PFSK-1 (cell line): Measurements from ENCODE around the gene PKMYT1.

Experiments used
- FOXP2 ChIP-seq: optimal IDR thresholded peaks from 2 replicates; pipeline ENCODE3; 2011; ENCODE audit warnings: borderline replicate concordance, control low read depth, inconsistent platforms; ENCODE audit not compliant: insufficient read depth; ENCODE audit errors: extremely low read length, extremely low read depth
- POLR2AphosphoS5 ChIP-seq: IDR thresholded peaks from 2 replicates; pipeline ENCODE4 v1.6.1; 2012; ENCODE audit warnings: low read depth, mild to moderate bottlenecking, control low read depth, low read length, moderate library complexity
- SIN3A ChIP-seq: IDR thresholded peaks from 2 replicates; pipeline ENCODE4 v1.6.1; 2012; ENCODE audit warnings: mild to moderate bottlenecking, low read length, moderate library complexity, borderline replicate concordance; ENCODE audit not compliant: insufficient read depth
- TAF1 ChIP-seq: IDR thresholded peaks from 2 replicates; pipeline ENCODE4 v1.6.1; 2012; ENCODE audit warnings: low read length, control low read depth, borderline replicate concordance; ENCODE audit not compliant: insufficient read depth
- TF ChIP-seq, protein P1 (sequence below), 2 experiments: IDR thresholded peaks; 2 replicates each; pipeline versions ENCODE4 v1.6.1 to v1.8.0; 2011 to 2012; ENCODE audit warnings: low read depth in 2 of 2, low read length in 2 of 2, control low read depth in 1 of 2, inconsistent platforms in 1 of 2, mild to moderate bottlenecking in 1 of 2, moderate library complexity in 1 of 2; ENCODE audit not compliant: insufficient read depth in 1 of 2

The PKMYT1 gene

DNA sequence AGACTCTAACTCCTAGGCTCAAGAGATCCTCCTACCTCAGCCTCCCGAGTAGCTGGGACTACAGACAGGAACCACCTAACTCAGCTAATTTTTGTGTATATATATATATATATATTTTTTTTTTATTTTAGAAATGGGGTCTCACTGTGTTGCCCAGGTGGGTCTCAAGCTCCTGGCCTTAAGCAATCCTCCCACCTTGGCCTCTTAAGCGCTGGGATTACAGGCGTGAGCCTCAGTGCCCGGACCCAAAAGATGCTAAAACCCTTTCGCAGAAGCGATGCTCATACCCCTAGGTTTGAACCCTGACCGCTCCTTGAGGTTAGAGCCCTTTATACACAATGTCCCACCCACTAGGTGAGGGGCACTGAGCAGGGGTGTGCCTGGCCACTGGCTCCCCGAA lies 30.3 kb upstream of the PKMYT1 start:
- no peak for TF ChIP-seq TAF1
- no peak for TF ChIP-seq POLR2AphosphoS5

DNA sequence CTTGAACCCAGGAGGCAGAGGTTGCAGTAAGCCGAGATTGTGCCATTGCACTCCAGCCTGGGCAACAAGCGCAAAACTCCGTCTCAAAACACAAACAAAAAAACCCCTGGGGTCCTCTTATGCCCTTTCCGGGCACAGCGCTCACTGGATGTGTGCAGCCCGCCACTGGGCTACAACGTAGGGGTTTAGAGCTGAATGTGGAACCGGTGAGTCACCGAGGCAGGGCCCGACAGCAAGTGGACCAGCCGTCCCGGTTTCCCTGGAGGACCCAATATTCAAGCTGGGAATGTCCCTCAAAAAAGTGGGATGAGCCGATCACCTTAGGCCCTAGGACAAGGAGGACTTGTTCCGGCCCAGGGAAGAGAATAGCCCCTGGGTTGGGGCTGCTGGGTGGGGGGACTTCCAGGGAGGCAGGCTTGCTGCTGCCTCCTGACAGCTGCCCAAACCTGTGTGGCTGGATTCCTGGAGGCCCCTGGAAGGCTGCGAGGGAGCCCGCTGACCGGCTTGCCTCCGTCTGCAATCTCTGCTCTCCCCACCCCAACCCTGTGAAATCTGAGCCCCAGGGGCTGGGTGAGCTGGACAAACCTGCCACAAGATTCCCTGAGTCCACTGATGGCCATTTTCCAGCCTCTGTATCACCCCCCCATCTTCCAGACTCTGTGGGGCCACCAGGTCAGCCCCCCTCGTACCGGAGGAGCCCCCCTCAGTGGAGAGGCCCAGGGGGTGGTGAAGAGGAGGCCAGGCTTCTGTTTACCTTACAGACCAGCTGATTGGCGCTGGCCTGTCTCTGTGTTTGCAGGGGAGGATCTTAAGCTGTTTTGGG lies 29.5 kb upstream of the PKMYT1 start:
- no peak for TF ChIP-seq SIN3A
- no peak for TF ChIP-seq POLR2AphosphoS5
- TF ChIP-seq, protein P1, sequence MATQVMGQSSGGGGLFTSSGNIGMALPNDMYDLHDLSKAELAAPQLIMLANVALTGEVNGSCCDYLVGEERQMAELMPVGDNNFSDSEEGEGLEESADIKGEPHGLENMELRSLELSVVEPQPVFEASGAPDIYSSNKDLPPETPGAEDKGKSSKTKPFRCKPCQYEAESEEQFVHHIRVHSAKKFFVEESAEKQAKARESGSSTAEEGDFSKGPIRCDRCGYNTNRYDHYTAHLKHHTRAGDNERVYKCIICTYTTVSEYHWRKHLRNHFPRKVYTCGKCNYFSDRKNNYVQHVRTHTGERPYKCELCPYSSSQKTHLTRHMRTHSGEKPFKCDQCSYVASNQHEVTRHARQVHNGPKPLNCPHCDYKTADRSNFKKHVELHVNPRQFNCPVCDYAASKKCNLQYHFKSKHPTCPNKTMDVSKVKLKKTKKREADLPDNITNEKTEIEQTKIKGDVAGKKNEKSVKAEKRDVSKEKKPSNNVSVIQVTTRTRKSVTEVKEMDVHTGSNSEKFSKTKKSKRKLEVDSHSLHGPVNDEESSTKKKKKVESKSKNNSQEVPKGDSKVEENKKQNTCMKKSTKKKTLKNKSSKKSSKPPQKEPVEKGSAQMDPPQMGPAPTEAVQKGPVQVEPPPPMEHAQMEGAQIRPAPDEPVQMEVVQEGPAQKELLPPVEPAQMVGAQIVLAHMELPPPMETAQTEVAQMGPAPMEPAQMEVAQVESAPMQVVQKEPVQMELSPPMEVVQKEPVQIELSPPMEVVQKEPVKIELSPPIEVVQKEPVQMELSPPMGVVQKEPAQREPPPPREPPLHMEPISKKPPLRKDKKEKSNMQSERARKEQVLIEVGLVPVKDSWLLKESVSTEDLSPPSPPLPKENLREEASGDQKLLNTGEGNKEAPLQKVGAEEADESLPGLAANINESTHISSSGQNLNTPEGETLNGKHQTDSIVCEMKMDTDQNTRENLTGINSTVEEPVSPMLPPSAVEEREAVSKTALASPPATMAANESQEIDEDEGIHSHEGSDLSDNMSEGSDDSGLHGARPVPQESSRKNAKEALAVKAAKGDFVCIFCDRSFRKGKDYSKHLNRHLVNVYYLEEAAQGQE (IDR thresholded peaks at IDR 0.05; ENCODE audit: insufficient read depth in 1 of 2, low read depth in 2 of 2, low read length in 2 of 2): no peak
- no peak for TF ChIP-seq FOXP2
- no peak for TF ChIP-seq TAF1

DNA sequence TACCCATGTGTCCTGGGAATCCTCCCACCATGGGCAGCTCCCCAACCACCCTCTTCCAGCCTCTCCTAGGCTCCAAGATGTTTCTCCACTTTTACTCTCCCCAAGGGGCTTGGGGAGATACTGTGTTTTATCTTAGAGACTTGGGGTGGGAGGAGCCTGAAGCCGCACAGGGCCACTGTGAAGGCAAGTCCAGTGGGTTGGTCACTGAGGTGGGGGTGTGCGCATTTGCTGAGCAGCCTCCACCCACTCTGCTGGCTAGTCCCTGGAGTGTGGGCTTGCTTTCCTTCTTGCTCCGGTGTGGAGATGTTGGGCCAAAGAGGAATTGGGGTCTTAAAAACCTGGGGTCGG lies 28.4 kb upstream of the PKMYT1 start:
- TF ChIP-seq POLR2AphosphoS5 (no peak), TAF1 (no peak), FOXP2 (no peak), SIN3A (no peak)
- TF ChIP-seq, protein P1 (IDR thresholded peaks at IDR 0.05; ENCODE audit: insufficient read depth in 1 of 2, low read depth in 2 of 2, low read length in 2 of 2): no peak

DNA sequence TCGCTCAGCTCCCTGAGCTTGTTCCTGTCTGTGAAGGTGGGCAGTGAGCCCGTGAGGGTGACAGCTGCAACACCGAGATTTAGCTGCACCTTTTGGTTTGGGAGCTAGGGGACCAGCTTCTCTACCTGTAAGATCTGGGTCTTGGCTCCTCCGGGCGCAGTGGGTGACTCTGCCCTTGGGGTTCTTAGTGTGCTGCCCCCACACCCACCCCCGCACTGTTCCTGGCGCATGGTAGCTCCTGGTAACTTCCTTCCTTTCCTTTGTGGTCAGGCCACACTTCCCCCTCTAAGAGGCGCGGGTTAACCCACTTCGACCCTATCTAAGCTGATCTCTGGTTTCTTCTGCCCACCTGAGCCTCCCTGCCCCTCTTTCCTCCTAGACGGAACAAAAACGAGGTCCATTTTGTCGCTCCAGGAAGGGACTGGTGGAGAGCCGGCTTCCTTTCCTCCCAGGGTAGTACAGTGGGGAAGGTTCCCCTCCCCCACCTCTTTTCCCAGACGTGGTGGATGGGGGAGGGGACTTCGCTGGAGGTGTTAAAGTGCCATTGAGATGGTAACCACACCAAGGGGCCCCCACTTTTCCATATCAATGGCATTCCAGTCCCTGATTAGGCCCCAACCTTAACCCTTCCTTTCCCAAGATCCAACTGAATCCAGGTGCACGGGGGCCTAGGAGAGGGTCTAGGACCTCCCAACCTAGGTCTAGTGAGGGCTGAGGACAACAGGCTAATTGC lies 27.9 kb upstream of the PKMYT1 start:
- TF ChIP-seq, protein P1 (IDR thresholded peaks at IDR 0.05; ENCODE audit: insufficient read depth in 1 of 2, low read depth in 2 of 2, low read length in 2 of 2): no peak
- no peak for TF ChIP-seq SIN3A
- TF ChIP-seq TAF1: no peak
- no peak for TF ChIP-seq POLR2AphosphoS5
- no peak for TF ChIP-seq FOXP2

DNA sequence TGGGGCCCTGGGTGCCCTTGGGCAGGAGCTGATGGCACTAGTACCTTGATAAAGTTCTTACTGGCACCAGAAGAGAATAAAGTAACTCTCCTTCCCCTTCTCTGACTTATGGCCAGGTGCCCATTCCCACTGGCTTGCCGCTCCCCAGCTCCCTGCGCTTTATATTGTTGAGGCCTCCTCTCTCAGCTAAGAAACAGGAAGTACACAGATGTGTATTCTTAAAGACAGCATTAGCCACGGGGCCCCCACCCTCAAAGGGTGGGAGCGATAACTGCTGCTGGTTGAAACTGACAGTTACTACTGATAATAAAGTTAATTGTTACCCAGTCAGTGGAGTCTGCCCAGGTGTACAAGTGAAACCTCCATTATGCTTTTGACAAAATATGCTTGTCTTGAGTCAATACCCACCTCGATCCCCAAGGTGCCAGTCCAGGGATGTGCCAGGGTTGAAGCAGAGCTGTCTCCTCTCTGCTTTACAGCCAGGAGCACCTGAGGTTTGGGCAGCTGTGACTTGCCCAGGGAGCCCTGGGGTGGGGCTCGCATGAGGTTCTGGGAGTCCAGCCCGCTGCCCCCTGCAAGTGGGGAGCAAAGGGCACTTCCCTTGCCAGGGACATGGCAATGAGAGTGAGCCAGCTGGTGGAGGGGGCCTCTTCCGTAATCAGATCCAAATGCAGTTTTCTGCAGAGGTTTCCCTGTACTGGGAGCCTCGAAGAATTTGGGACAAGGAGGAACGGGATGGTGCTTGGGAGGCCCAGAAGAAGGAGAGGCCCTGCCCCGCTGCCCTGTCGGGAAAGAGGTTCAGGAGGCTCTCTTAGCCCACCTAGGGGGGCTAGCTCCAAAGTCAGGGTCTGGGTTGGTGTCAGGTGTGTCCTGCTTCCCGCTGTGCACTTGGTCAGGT lies 27.1 kb upstream of the PKMYT1 start:
- TF ChIP-seq TAF1 (no peak), SIN3A (no peak), POLR2AphosphoS5 (no peak), FOXP2 (no peak)
- TF ChIP-seq, protein P1 (IDR thresholded peaks at IDR 0.05; ENCODE audit: insufficient read depth in 1 of 2, low read depth in 2 of 2, low read length in 2 of 2): no peak
